ENCODE measurements around the gene HIVEP1.

Gene HIVEP1

GRCh38 chr6:11976489-11976888 is 35.6 kb upstream of the HIVEP1 start:
- in situ Hi-C loops (cut with HindIII; ENCODE audit: low pct_unique_long_range_greater_than_20kb, low sequenced_read_pairs) = no loop called here
- TF ChIP-seq JUND (IDR thresholded peaks at IDR 0.05; ENCODE audit: low read depth) = no peak
- DNase-seq (ENCODE audit: low read depth in 1 of 2, low spot score in 1 of 2) = no peak

- in situ Hi-C loops (cut with HindIII; ENCODE audit: low pct_unique_long_range_greater_than_20kb, low sequenced_read_pairs) = no loop called here
- DNase-seq (ENCODE audit: low read depth in 1 of 2, low spot score in 1 of 2) = no peak
- TF ChIP-seq JUND (IDR thresholded peaks at IDR 0.05; ENCODE audit: low read depth) = no peak
Observed at GRCh38 chr6:11977193-11977592, 34.9 kb upstream of the HIVEP1 start.

- no peak for DNase-seq (ENCODE audit: low read depth in 1 of 2, low spot score in 1 of 2)
- in situ Hi-C loops (cut with HindIII; ENCODE audit: low pct_unique_long_range_greater_than_20kb, low sequenced_read_pairs) = no loop called here
- TF ChIP-seq JUND (IDR thresholded peaks at IDR 0.05; ENCODE audit: low read depth) = no peak
Observed at GRCh38 chr6:11977738-11978137, 34.4 kb upstream of the HIVEP1 start.

- no peak for TF ChIP-seq JUND (IDR thresholded peaks at IDR 0.05; ENCODE audit: low read depth)
- in situ Hi-C loops (cut with HindIII; ENCODE audit: low pct_unique_long_range_greater_than_20kb, low sequenced_read_pairs) = no loop called here
- peak in 1 of 2 experiments; percentile 6 for DNase-seq (ENCODE audit: low read depth in 1 of 2, low spot score in 1 of 2)
Observed at GRCh38 chr6:11978169-11978987, 33.7 kb upstream of the HIVEP1 start.

GRCh38 chr6:11979866-11980265 is 32.2 kb upstream of the HIVEP1 start:
- DNase-seq (ENCODE audit: low read depth in 1 of 2, low spot score in 1 of 2) = no peak
- in situ Hi-C loops (cut with HindIII; ENCODE audit: low pct_unique_long_range_greater_than_20kb, low sequenced_read_pairs) = no loop called here
- TF ChIP-seq JUND (IDR thresholded peaks at IDR 0.05; ENCODE audit: low read depth) = no peak

GRCh38 chr6:11983306-11983705 is 28.8 kb upstream of the HIVEP1 start:
- no peak for TF ChIP-seq JUND (IDR thresholded peaks at IDR 0.05; ENCODE audit: low read depth)
- in situ Hi-C loops (cut with HindIII; ENCODE audit: low pct_unique_long_range_greater_than_20kb, low sequenced_read_pairs) = no loop called here
- DNase-seq (ENCODE audit: low read depth in 1 of 2, low spot score in 1 of 2) = no peak

- TF ChIP-seq JUND (IDR thresholded peaks at IDR 0.05; ENCODE audit: low read depth) = no peak
- in situ Hi-C loops (cut with HindIII; ENCODE audit: low pct_unique_long_range_greater_than_20kb, low sequenced_read_pairs) = no loop called here
- DNase-seq (ENCODE audit: low read depth in 1 of 2, low spot score in 1 of 2) = no peak
Observed at GRCh38 chr6:11987386-11987785, 24.7 kb upstream of the HIVEP1 start.

GRCh38 chr6:11989386-11989785 is 22.7 kb upstream of the HIVEP1 start:
- DNase-seq (ENCODE audit: low read depth in 1 of 2, low spot score in 1 of 2) = no peak
- in situ Hi-C loops (cut with HindIII; ENCODE audit: low pct_unique_long_range_greater_than_20kb, low sequenced_read_pairs) = no loop called here
- TF ChIP-seq JUND (IDR thresholded peaks at IDR 0.05; ENCODE audit: low read depth) = no peak

GRCh38 chr6:11992086-11992485 is 20.0 kb upstream of the HIVEP1 start:
- no peak for TF ChIP-seq JUND (IDR thresholded peaks at IDR 0.05; ENCODE audit: low read depth)
- DNase-seq (ENCODE audit: low read depth in 1 of 2, low spot score in 1 of 2) = no peak
- in situ Hi-C loops (cut with HindIII; ENCODE audit: low pct_unique_long_range_greater_than_20kb, low sequenced_read_pairs) = no loop called here

- DNase-seq (ENCODE audit: low read depth in 1 of 2, low spot score in 1 of 2) = no peak
- in situ Hi-C loops (cut with HindIII; ENCODE audit: low pct_unique_long_range_greater_than_20kb, low sequenced_read_pairs) = no loop called here
- TF ChIP-seq JUND (IDR thresholded peaks at IDR 0.05; ENCODE audit: low read depth) = no peak
Observed at GRCh38 chr6:11994875-11995461, 17.1 kb upstream of the HIVEP1 start.

- in situ Hi-C loops (cut with HindIII; ENCODE audit: low pct_unique_long_range_greater_than_20kb, low sequenced_read_pairs) = no loop called here
- no peak for TF ChIP-seq JUND (IDR thresholded peaks at IDR 0.05; ENCODE audit: low read depth)
- no peak for DNase-seq (ENCODE audit: low read depth in 1 of 2, low spot score in 1 of 2)
Observed at GRCh38 chr6:11996751-11997150, 15.4 kb upstream of the HIVEP1 start.

GRCh38 chr6:11999246-11999645 is 12.9 kb upstream of the HIVEP1 start:
- no peak for DNase-seq (ENCODE audit: low read depth in 1 of 2, low spot score in 1 of 2)
- no peak for TF ChIP-seq JUND (IDR thresholded peaks at IDR 0.05; ENCODE audit: low read depth)
- in situ Hi-C loops (cut with HindIII; ENCODE audit: low pct_unique_long_range_greater_than_20kb, low sequenced_read_pairs) = no loop called here

- in situ Hi-C loops (cut with HindIII; ENCODE audit: low pct_unique_long_range_greater_than_20kb, low sequenced_read_pairs) = no loop called here
- DNase-seq (ENCODE audit: low read depth in 1 of 2, low spot score in 1 of 2) = no peak
- no peak for TF ChIP-seq JUND (IDR thresholded peaks at IDR 0.05; ENCODE audit: low read depth)
Observed at GRCh38 chr6:12000174-12000573, 11.9 kb upstream of the HIVEP1 start.
